HEK293T (cell line): Measurements from ENCODE around the gene PKP3.

ENCODE experiments used
- ARNT ChIP-seq: fragments of 450-650 bp; IDR thresholded peaks from 2 replicates; pipeline ENCODE4 v1.6.1; 2017; ENCODE audit warnings: mild to moderate bottlenecking
- BHLHE40 ChIP-seq: fragments of 450-650 bp; IDR thresholded peaks from 2 replicates; pipeline ENCODE4 v1.6.1; 2016; ENCODE audit warnings: mild to moderate bottlenecking, moderate library complexity, borderline replicate concordance
- CTBP1 ChIP-seq: fragments of 450-650 bp; IDR thresholded peaks from 2 replicates; pipeline ENCODE4 v1.6.1; 2016; ENCODE audit warnings: borderline replicate concordance
- ELF4 ChIP-seq: fragments of 450-650 bp; IDR thresholded peaks from 2 replicates; pipeline ENCODE4 v1.6.1; 2017; ENCODE audit warnings: antibody characterized with exemption
- FOXA1 ChIP-seq: fragments of 450-650 bp; IDR thresholded peaks from 2 replicates; pipeline ENCODE4 v1.6.1; 2016; ENCODE audit warnings: mild to moderate bottlenecking
- FOXK2 ChIP-seq: fragments of 450-650 bp; IDR thresholded peaks from 2 replicates; pipeline ENCODE4 v1.6.1; 2016; ENCODE audit warnings: mild to moderate bottlenecking
- FOXM1 ChIP-seq: fragments of 450-650 bp; IDR thresholded peaks from 2 replicates; pipeline ENCODE4 v1.6.1; 2017; ENCODE audit warnings: mild to moderate bottlenecking, borderline replicate concordance
- SP1 ChIP-seq: fragments of 450-650 bp; IDR thresholded peaks from 2 replicates; pipeline ENCODE4 v1.6.1; 2017
- SUZ12 ChIP-seq: fragments of 450-650 bp; IDR thresholded peaks from 2 replicates; pipeline ENCODE4 v1.6.1; 2016; ENCODE audit warnings: mild to moderate bottlenecking
- TARDBP ChIP-seq: fragments of 450-650 bp; IDR thresholded peaks from 2 replicates; pipeline ENCODE4 v1.6.1; 2016
- ZNF384 ChIP-seq: fragments of 450-650 bp; IDR thresholded peaks from 2 replicates; pipeline ENCODE4 v1.6.1; 2016
- TF ChIP-seq, protein P1 (sequence below): fragments of 450-650 bp; IDR thresholded peaks from 2 replicates; pipeline ENCODE4 v1.6.1; 2016

DNA sequence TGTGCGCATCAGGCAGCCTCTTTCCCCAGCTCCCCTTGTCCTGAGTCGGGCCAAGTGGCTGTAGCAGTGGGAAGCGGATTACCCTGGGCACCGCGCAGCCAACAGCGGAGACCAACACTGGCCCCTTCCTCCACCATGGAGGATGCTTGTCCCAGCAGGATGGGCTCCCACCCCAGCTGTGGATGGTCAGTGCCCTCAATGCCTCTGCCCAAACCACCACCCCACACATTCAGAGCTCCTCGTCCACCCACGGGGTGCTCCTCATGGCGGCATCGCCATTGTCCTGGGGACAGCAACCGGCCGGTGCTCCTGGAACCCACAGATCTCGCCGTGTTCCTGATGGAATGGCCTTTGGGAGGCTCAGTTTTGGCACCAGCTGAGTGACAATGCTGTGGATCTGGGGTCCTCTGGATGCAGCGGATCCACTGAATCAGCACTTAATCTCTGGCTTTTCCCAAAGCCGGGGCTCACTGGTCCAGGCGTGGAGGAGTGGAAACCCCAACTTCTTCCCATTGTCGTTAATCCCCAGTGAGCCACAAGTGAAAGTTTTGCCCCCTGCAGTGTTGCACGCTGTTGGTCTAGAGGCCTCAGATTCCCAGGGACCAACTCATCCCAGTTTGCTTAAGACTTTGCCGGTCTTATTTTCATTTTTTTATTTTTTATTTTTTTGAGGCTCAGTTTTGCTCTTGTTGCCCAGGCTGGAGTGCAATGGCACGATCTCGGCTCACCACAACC is 28.9 kb upstream of the PKP3 start:
- TF ChIP-seq BHLHE40 (no peak), FOXA1 (no peak), TARDBP (no peak), ARNT (no peak), FOXM1 (no peak), SUZ12 (no peak), FOXK2 (no peak), ELF4 (no peak), CTBP1 (no peak), ZNF384 (no peak), SP1 (no peak)
- TF ChIP-seq, protein P1, sequence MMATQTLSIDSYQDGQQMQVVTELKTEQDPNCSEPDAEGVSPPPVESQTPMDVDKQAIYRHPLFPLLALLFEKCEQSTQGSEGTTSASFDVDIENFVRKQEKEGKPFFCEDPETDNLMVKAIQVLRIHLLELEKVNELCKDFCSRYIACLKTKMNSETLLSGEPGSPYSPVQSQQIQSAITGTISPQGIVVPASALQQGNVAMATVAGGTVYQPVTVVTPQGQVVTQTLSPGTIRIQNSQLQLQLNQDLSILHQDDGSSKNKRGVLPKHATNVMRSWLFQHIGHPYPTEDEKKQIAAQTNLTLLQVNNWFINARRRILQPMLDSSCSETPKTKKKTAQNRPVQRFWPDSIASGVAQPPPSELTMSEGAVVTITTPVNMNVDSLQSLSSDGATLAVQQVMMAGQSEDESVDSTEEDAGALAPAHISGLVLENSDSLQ = no peak
